Smooth muscle cell (in vitro differentiated cells): ENCODE results near the gene RPS6KB2. TPM values are rescaled to one million over a fixed set of nuclear protein-coding genes. Genes with fewer than 3 reads are reported as not detected.

ENCODE experiments used
- DNase-seq: peaks from one replicate; lab custom pipeline; 2025; ENCODE audit not compliant: unreplicated experiment; lab: John Stamatoyannopoulos, UW
- H2AFZ ChIP-seq: fragments of 200-600 bp; sonication (generic); 2 replicates; pipeline ENCODE4 v1.6.0; 2016; ENCODE audit warnings: antibody characterized with exemption, low read depth, mild to moderate bottlenecking
- H3F3A ChIP-seq: fragments of 200-600 bp; sonication (generic); 2 replicates; pipeline ENCODE4 v1.6.0; 2017; ENCODE audit warnings: antibody characterized with exemption, low read depth
- H3K27ac ChIP-seq: fragments of 200-600 bp; sonication (generic); 2 replicates; pipeline ENCODE4 v1.5.1; 2016; ENCODE audit warnings: low read depth, mild to moderate bottlenecking
- H3K27me3 ChIP-seq: fragments of 200-600 bp; sonication (generic); 2 replicates; pipeline ENCODE4 v1.6.1; 2016; ENCODE audit warnings: low read depth, mild to moderate bottlenecking
- H3K36me3 ChIP-seq: fragments of 200-600 bp; sonication (generic); 2 replicates; pipeline ENCODE4 v1.5.1; 2016; ENCODE audit warnings: low read depth
- H3K4me1 ChIP-seq: fragments of 200-600 bp; sonication (generic); 2 replicates; pipeline ENCODE4 v1.5.1; 2016; ENCODE audit warnings: low read depth
- H3K4me2 ChIP-seq: fragments of 200-600 bp; sonication (generic); 2 replicates; pipeline ENCODE4 v1.6.0; 2016; ENCODE audit warnings: mild to moderate bottlenecking
- H3K4me3 ChIP-seq: fragments of 200-600 bp; sonication (generic); 2 replicates; pipeline ENCODE4 v1.5.1; 2016; ENCODE audit warnings: mild to moderate bottlenecking
- H3K79me2 ChIP-seq: fragments of 200-600 bp; sonication (generic); 2 replicates; pipeline ENCODE4 v1.6.0; 2016; ENCODE audit warnings: low read depth, mild to moderate bottlenecking
- H3K9ac ChIP-seq: fragments of 200-600 bp; sonication (generic); 2 replicates; pipeline ENCODE4 v1.6.0; 2016; ENCODE audit warnings: low read depth
- H3K9me3 ChIP-seq: fragments of 200-600 bp; sonication (generic); replicated peaks from 2 replicates; pipeline ENCODE4 v1.5.1; 2016; ENCODE audit warnings: low read depth
- H4K20me1 ChIP-seq: fragments of 200-600 bp; sonication (generic); 2 replicates; pipeline ENCODE4 v1.6.0; 2016; ENCODE audit warnings: low read depth
- WGBS: methylation state at CpG from one replicate; pipeline ENCODE4 v1.1.7; 2016; ENCODE audit warnings: low lambda C conversion rate; 5-methylcytosine and 5-hydroxymethylcytosine counted together
- polyA plus RNA-seq: library from polyadenylated mRNA; unstranded; fragments of >200 nt; fragmentation: Nextera tagmentation; extraction: Ambion mirVana; gene quantifications from 2 replicates; pipeline ENCODE4 v1.2.1, GENCODE V29; 2016
- total RNA-seq: library from RNA; depleted of rRNA; stranded (reverse); fragments of >200 nt; gene quantifications from 2 replicates; pipeline ENCODE4 v1.2.3, GENCODE V29; 2014
- TF ChIP-seq, protein P1 (sequence below): fragments of 200-600 bp; sonication (generic); IDR thresholded peaks from 2 replicates; pipeline ENCODE4 v1.5.1; 2017; ENCODE audit warnings: borderline replicate concordance, mild to moderate bottlenecking, antibody characterized with exemption; ENCODE audit not compliant: insufficient read depth, poor library complexity, severe bottlenecking

The RPS6KB2 gene
- total and polyA plus RNA-seq, 2 experiments from 2014 or later: 66.5 to 107 TPM

DNA sequence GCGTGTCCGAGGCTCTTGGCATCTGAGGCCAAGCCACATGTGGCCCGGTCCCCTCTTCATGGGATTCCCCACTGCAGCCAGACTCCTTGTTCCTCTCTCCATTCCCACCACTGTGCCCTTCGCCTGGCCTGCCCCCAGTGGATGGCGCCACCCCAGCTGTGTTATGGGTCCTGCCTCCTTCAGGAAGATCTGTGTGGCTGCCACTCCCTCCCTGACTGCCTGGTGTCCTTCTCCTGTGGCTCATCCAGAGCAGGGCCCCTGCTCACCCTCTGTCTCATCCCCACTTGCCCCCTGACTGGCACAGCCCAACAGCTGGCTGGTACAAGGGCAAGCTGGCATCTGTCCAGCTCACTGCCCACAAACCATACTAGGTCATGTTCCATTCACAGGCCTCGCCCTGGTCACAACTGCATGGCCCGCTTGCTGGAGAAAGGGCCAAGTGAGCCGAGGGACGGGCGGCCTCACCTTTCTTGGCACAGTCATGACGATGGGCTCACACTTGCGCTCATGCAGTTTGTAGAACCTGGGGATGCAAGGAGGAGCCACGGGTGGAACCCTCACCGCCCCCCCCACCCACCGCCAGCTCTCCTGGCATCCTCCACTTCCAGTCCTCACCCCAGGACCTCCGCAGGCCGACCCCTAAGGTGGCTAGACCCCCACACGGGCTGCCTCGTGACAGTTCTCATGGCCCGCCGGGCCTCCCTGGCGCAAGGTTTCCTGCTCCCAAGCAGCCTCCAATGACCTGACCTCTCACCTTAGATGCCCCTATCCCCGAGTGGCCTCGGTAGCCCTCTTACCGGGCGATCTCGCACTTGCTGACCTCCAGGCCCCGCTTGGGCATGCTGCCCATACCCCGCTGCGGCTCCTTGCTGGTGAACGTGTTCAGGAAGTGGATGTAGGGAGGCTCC is 11.3 kb downstream of the RPS6KB2 start:
- DNase-seq: no peak
- no peak overlapping the region for H3K4me2 ChIP-seq
- H3K27ac ChIP-seq: no peak overlapping the region
- no peaks in the 10 kb centered on the region for H3K27me3 ChIP-seq
- H3K4me1 ChIP-seq: no peaks in the 10 kb centered on the region
- no peak overlapping the region for H3K4me3 ChIP-seq
- H3K36me3 ChIP-seq: no peaks in the 10 kb centered on the region
- H3K9me3 ChIP-seq: no peaks in the 10 kb centered on the region
- H2AFZ ChIP-seq: no peak overlapping the region
- no peak overlapping the region for H3K9ac ChIP-seq
- 93% methylated on average over 30 of the region's 31 CpGs for WGBS
- TF ChIP-seq, protein P1, sequence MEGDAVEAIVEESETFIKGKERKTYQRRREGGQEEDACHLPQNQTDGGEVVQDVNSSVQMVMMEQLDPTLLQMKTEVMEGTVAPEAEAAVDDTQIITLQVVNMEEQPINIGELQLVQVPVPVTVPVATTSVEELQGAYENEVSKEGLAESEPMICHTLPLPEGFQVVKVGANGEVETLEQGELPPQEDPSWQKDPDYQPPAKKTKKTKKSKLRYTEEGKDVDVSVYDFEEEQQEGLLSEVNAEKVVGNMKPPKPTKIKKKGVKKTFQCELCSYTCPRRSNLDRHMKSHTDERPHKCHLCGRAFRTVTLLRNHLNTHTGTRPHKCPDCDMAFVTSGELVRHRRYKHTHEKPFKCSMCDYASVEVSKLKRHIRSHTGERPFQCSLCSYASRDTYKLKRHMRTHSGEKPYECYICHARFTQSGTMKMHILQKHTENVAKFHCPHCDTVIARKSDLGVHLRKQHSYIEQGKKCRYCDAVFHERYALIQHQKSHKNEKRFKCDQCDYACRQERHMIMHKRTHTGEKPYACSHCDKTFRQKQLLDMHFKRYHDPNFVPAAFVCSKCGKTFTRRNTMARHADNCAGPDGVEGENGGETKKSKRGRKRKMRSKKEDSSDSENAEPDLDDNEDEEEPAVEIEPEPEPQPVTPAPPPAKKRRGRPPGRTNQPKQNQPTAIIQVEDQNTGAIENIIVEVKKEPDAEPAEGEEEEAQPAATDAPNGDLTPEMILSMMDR: no peak
- H3K79me2 ChIP-seq: peaks cover 5% of the 10 kb centered on the region
- H3F3A ChIP-seq: no peaks in the 10 kb centered on the region
- no peaks in the 10 kb centered on the region for H4K20me1 ChIP-seq

DNA sequence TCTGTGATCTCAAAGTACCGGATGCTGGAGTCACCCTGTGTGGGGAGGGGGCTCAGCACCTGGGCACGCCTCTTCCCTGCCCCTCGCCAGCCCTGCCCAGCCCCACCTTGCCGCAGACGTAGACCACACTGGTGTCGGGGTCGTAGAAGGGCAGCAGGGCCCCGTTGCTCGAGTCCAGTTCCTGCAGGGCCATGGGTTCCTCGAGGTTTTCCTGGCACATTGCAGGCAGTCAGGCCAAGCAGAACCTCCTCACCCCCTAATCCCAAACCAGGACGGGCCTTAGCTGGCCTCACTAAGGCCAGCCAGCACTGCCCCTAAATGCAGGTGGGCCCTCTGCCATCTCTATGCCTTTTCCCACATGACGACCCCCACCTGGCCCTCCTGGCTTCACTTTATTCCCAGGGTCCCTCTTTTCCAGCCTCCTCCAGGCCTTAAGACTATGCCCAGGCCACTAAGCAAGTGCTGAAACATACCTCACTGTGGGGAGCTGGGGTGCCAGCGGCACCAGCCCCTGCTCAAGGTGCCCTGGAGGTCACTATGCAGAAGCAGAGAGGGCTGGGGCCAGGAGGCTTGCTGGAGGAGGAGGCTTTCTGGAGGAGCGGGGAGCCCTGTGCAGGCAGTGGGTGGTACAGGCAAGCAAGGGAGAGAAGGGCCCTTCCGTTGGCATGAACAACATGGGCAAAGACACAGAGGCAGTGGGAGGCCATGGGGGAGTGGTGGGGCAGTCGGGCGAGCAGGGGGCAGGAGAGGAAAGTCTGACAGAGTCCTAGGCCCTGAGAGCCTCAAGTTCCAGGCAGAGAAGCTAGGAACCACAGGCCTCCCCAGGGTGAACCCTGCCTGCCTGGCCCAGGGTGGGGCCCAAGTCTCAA is 12.2 kb downstream of the RPS6KB2 start:
- DNase-seq: no peak
- Histone ChIP-seq H3K4me1 (no peaks in the 10 kb centered on the region), H3K79me2 (peaks cover 5% of the 10 kb centered on the region), H3K4me3 (no peak overlapping the region), H3K9ac (no peak overlapping the region), H3K36me3 (no peaks in the 10 kb centered on the region), H3K9me3 (no peaks in the 10 kb centered on the region), H3K27me3 (no peaks in the 10 kb centered on the region), H3K4me2 (no peak overlapping the region), H4K20me1 (no peaks in the 10 kb centered on the region), H3F3A (no peaks in the 10 kb centered on the region), H3K27ac (no peak overlapping the region), H2AFZ (no peak overlapping the region)
- TF ChIP-seq, protein P1: no peak
- 97% methylated on average over 15 of the region's 17 CpGs for whole genome bisulfite sequencing

DNA sequence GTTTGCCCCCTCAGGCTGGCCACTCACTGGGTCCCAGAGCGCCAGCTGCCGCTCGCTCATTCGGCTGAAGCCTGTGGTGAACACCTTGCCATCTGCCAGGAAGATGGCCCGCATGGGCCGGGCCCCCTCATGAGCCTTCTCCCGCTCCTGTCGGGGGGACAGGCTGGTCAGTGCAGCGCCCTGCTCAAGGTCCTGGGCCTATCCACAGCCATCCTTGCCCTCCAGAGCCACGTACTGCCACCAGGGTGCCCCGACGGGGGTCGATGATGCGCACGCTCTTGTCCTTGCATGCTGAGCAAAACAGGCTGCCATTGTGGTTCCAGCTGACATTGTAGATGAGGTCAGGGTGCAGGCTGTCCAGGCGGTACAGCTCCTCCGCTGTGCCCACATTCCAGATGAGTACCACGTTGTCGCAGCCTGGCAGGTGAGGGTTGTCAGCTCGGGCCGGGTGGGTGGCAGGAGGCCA is 12.8 kb downstream of the RPS6KB2 start:
- H3K36me3 ChIP-seq: no peaks in the 10 kb centered on the region
- no peak overlapping the region for H2AFZ ChIP-seq
- H3K9me3 ChIP-seq: no peaks in the 10 kb centered on the region
- TF ChIP-seq, protein P1: no peak
- no peaks in the 10 kb centered on the region for H3F3A ChIP-seq
- H3K9ac ChIP-seq: no peak overlapping the region
- H3K79me2 ChIP-seq: peaks cover 5% of the 10 kb centered on the region
- no peak overlapping the region for H3K4me2 ChIP-seq
- H3K27me3 ChIP-seq: no peaks in the 10 kb centered on the region
- no peak overlapping the region for H3K27ac ChIP-seq
- H3K4me3 ChIP-seq: no peak overlapping the region
- no peak for DNase-seq
- WGBS: 97% methylated on average over 21 of the region's 21 CpGs
- H3K4me1 ChIP-seq: no peaks in the 10 kb centered on the region
- H4K20me1 ChIP-seq: no peaks in the 10 kb centered on the region
